ENCODE measurements around the gene FGF8. TPM values are rescaled to one million over a fixed set of nuclear protein-coding genes. Genes with fewer than 3 reads are reported as not detected.

FGF8 gene
- total RNA-seq, 1 donor from 2014 or later = not detected

- no peak overlapping the region for H3K4me3 ChIP-seq
- H3K27ac ChIP-seq = no peak overlapping the region
- no peak for DNase-seq (ENCODE audit: low spot score in 2 of 2)
- intact Hi-C loops (cut with DNase I) = no loop called here
- no peaks in the 10 kb centered on the region for H3K4me1 ChIP-seq
- no peak for TF ChIP-seq CTCF (IDR thresholded peaks at IDR 0.05)
- no peaks in the 10 kb centered on the region for H3K27me3 ChIP-seq
- H3K36me3 ChIP-seq = no peaks in the 10 kb centered on the region
- no peaks in the 10 kb centered on the region for H3K9me3 ChIP-seq
Measured at GRCh38 chr10:101766753-101767599, 8.9 kb downstream of the FGF8 start.

GRCh38 chr10:101766306-101766705 lies 9.6 kb downstream of the FGF8 start:
- H3K9me3 ChIP-seq = no peaks in the 10 kb centered on the region
- DNase-seq (ENCODE audit: low spot score in 2 of 2) = no peak
- H3K27me3 ChIP-seq = no peaks in the 10 kb centered on the region
- no peak overlapping the region for H3K27ac ChIP-seq
- H3K4me3 ChIP-seq = no peak overlapping the region
- intact Hi-C loops (cut with DNase I) = no loop called here
- H3K36me3 ChIP-seq = no peaks in the 10 kb centered on the region
- TF ChIP-seq CTCF (IDR thresholded peaks at IDR 0.05) = no peak
- H3K4me1 ChIP-seq = no peaks in the 10 kb centered on the region

GRCh38 chr10:101763141-101763846 lies 12.6 kb downstream of the FGF8 start:
- no peak for DNase-seq (ENCODE audit: low spot score in 2 of 2)
- no peak overlapping the region for H3K4me3 ChIP-seq
- H3K4me1 ChIP-seq = no peaks in the 10 kb centered on the region
- H3K9me3 ChIP-seq = no peaks in the 10 kb centered on the region
- H3K36me3 ChIP-seq = no peaks in the 10 kb centered on the region
- H3K27me3 ChIP-seq = no peaks in the 10 kb centered on the region
- intact Hi-C loops (cut with DNase I) = no loop called here
- no peak overlapping the region for H3K27ac ChIP-seq
- no peak for TF ChIP-seq CTCF (IDR thresholded peaks at IDR 0.05)

- Histone ChIP-seq H3K4me3 (no peak overlapping the region), H3K27ac (no peak overlapping the region), H3K4me1 (no peaks in the 10 kb centered on the region), H3K9me3 (no peaks in the 10 kb centered on the region), H3K36me3 (no peaks in the 10 kb centered on the region), H3K27me3 (no peaks in the 10 kb centered on the region)
- intact Hi-C loops (cut with DNase I) = no loop called here
- TF ChIP-seq CTCF (IDR thresholded peaks at IDR 0.05) = no peak
- DNase-seq (ENCODE audit: low spot score in 2 of 2) = no peak
Measured at GRCh38 chr10:101762736-101763135, 13.2 kb downstream of the FGF8 start.

GRCh38 chr10:101761226-101761625 lies 14.7 kb downstream of the FGF8 start:
- no peak for TF ChIP-seq CTCF (IDR thresholded peaks at IDR 0.05)
- Histone ChIP-seq H3K4me1 (no peaks in the 10 kb centered on the region), H3K9me3 (no peaks in the 10 kb centered on the region), H3K27me3 (no peaks in the 10 kb centered on the region), H3K36me3 (no peaks in the 10 kb centered on the region), H3K4me3 (no peak overlapping the region), H3K27ac (no peak overlapping the region)
- intact Hi-C loops (cut with DNase I) = no loop called here
- no peak for DNase-seq (ENCODE audit: low spot score in 2 of 2)
